ENCODE measurements around the gene THAP3.

- no peak for TF ChIP-seq CTCF (IDR thresholded peaks at IDR 0.05 in 2 of 3, conservative IDR thresholded peaks at IDR 0.05 in 1 of 3; ENCODE audit: insufficient read depth in 2 of 3, low read depth in 1 of 3, low read length in 3 of 3)
- TF ChIP-seq HMGXB4 (CRISPR knock-in tag; IDR thresholded peaks at IDR 0.05), result no peak
- no peak for TF ChIP-seq KLF1 (tag; IDR thresholded peaks at IDR 0.05)
- TF ChIP-seq GABPA (tag; conservative IDR thresholded peaks at IDR 0.05; ENCODE audit: low read depth), result no peak
- no peak for TF ChIP-seq NFYB (IDR thresholded peaks at IDR 0.05; ENCODE audit: extremely low read depth, insufficient read length)
These were observed 13.6 kb downstream of the THAP3 start for GRCh38 chr1:6638226-6638625.

Data from K562 (cell line).